ENCODE results near the gene YTHDC2. TPM values are rescaled to one million over a fixed set of nuclear protein-coding genes. Genes with fewer than 3 reads are reported as not detected.

The YTHDC2 gene
- total RNA-seq, 1 donor from 2014 or later: 20.1 TPM

- TF ChIP-seq CTCF (IDR thresholded peaks at IDR 0.05): no peak
- no peak overlapping the region for H3K4me3 Mint-ChIP-seq (ENCODE audit: unreplicated experiment)
- H3K27ac Mint-ChIP-seq (ENCODE audit: unreplicated experiment): no peak overlapping the region
- no peaks in the 10 kb centered on the region for H3K36me3 Mint-ChIP-seq (ENCODE audit: low read depth)
- peaks cover 3% of the 10 kb centered on the region for H3K4me1 Mint-ChIP-seq (ENCODE audit: low read depth)
- DNase-seq (ENCODE audit: low spot score): no peak
- H3K27me3 Mint-ChIP-seq (ENCODE audit: low read depth): peaks cover 25% of the 10 kb centered on the region
- peaks cover 2% of the 10 kb centered on the region for H3K9me3 Mint-ChIP-seq (ENCODE audit: low read depth)
Observed at GRCh38 chr5:113615708-113616107, 102.2 kb downstream of the YTHDC2 start.

- peak; percentile 91 for DNase-seq (ENCODE audit: low spot score)
- Mint-ChIP-seq H3K27ac (ENCODE audit: unreplicated experiment) (no peak overlapping the region), H3K4me3 (ENCODE audit: unreplicated experiment) (no peak overlapping the region), H3K27me3 (ENCODE audit: low read depth) (peaks cover 25% of the 10 kb centered on the region), H3K9me3 (ENCODE audit: low read depth) (peaks cover 2% of the 10 kb centered on the region), H3K36me3 (ENCODE audit: low read depth) (no peaks in the 10 kb centered on the region), H3K4me1 (ENCODE audit: low read depth) (peaks cover 3% of the 10 kb centered on the region)
- no peak for TF ChIP-seq CTCF (IDR thresholded peaks at IDR 0.05)
Observed at GRCh38 chr5:113617191-113617796, 103.8 kb downstream of the YTHDC2 start.

GRCh38 chr5:113632996-113633395 is 119.5 kb downstream of the YTHDC2 start:
- no peak for DNase-seq (ENCODE audit: low spot score)
- TF ChIP-seq CTCF (IDR thresholded peaks at IDR 0.05): no peak
- H3K27ac Mint-ChIP-seq (ENCODE audit: unreplicated experiment): no peak overlapping the region
- no peak overlapping the region for H3K4me3 Mint-ChIP-seq (ENCODE audit: unreplicated experiment)
- no peaks in the 10 kb centered on the region for H3K36me3 Mint-ChIP-seq (ENCODE audit: low read depth)
- H3K4me1 Mint-ChIP-seq (ENCODE audit: low read depth): no peaks in the 10 kb centered on the region
- H3K9me3 Mint-ChIP-seq (ENCODE audit: low read depth): no peaks in the 10 kb centered on the region
- peaks cover 27% of the 10 kb centered on the region for H3K27me3 Mint-ChIP-seq (ENCODE audit: low read depth)

- no peaks in the 10 kb centered on the region for H3K4me1 Mint-ChIP-seq (ENCODE audit: low read depth)
- TF ChIP-seq CTCF (IDR thresholded peaks at IDR 0.05): no peak
- no peak for DNase-seq (ENCODE audit: low spot score)
- H3K27ac Mint-ChIP-seq (ENCODE audit: unreplicated experiment): no peak overlapping the region
- H3K36me3 Mint-ChIP-seq (ENCODE audit: low read depth): no peaks in the 10 kb centered on the region
- peaks cover 21% of the 10 kb centered on the region for H3K27me3 Mint-ChIP-seq (ENCODE audit: low read depth)
- H3K9me3 Mint-ChIP-seq (ENCODE audit: low read depth): peaks cover 3% of the 10 kb centered on the region
- H3K4me3 Mint-ChIP-seq (ENCODE audit: unreplicated experiment): no peak overlapping the region
Observed at GRCh38 chr5:113634957-113635356, 121.5 kb downstream of the YTHDC2 start.

GRCh38 chr5:113641715-113642114 is 128.2 kb downstream of the YTHDC2 start:
- H3K36me3 Mint-ChIP-seq (ENCODE audit: low read depth): no peaks in the 10 kb centered on the region
- peaks cover 3% of the 10 kb centered on the region for H3K9me3 Mint-ChIP-seq (ENCODE audit: low read depth)
- no peak overlapping the region for H3K4me3 Mint-ChIP-seq (ENCODE audit: unreplicated experiment)
- H3K4me1 Mint-ChIP-seq (ENCODE audit: low read depth): no peaks in the 10 kb centered on the region
- peaks cover 3% of the 10 kb centered on the region for H3K27me3 Mint-ChIP-seq (ENCODE audit: low read depth)
- no peak overlapping the region for H3K27ac Mint-ChIP-seq (ENCODE audit: unreplicated experiment)
- TF ChIP-seq CTCF (IDR thresholded peaks at IDR 0.05): no peak
- DNase-seq (ENCODE audit: low spot score): no peak

Other genes starting within 250 kb of the YTHDC2 start
- 0.10 to 0.36 TPM in 2 of 3 replicates, not detected in the other for gene TSSK1B, start 78.7 kb upstream of the YTHDC2 start, total RNA-seq
- gene MCC, start 25.2 kb upstream of the YTHDC2 start, total RNA-seq: 13.2 to 18.6 TPM (median 15.0 TPM) in 3 replicates